T-helper 2 cell treated with Interferon-gamma antibody and Interleukin-4, amounts not matched to agents 100 ng/mL and 5 ng/mL, for 36 hours (primary cell): Measurements from ENCODE around the gene JAK1. TPM values are rescaled to one million over a fixed set of nuclear protein-coding genes. Genes with fewer than 3 reads are reported as not detected.
"Not testable (repeated sequence)": the region's sequence is repeated elsewhere in the genome, so short reads cannot be mapped to it uniquely, and the experiment has no call there.

Experiments
- intact Hi-C: fragments of 100-400 bp; cut with micrococcal nuclease; formaldehyde crosslinking; loops from one replicate; pipeline ENCODE4 v1.15.1; 2023
- total RNA-seq: library from RNA; stranded (reverse); gene quantifications from 2 replicates; pipeline ENCODE4 v1.2.3, GENCODE V29; 2022

Gene JAK1
- total RNA-seq = 156 and 165 TPM in 2 replicates

DNA sequence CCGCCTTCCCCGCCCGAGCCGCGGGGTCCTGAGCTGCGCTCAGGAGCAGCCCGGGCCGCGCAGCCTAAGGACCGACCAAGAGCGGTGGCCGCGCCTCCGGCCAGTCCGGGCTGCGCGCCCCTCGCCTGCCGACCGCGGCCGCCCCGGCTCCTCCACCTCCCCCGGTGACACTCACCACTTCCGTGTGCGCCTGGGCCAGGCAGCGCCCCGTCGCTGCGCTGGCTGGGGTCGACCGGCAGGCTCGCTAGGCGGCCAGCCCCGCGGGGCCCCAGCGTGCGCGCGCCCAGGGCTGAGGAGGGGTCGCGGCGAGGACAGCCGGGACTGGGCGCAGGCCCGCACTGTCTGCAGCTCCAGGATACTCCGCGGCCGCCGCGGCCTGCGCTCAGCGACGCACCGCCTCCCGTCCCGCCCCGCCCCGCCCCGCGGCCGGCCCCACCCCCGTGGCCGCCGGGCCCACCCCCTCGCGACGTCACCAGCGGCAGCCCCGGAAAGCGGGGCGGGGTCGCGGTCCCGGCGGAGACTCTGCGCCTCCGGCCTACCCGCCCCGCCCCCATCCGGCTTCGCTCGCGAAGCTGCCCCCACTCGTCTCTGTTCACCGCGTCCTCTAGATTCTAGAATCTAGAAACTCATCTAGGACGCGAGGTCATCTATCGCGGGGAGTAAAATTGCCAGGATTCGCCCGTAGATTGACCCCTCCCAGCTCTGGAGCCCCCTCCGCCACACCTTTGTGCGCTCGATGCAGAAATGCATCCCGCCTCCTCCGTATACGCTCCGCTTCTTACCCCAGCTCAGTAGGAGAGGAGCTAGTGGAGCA is at the start of gene JAK1:
TSS of gene JAK1 (minus strand) at position 392 of the 814 bp plus-strand sequence. CDS start 80,285 bp downstream, outside the sequence.
- intact Hi-C loops = loop anchor here (1.0 to 10.0 kb wide), 7 partner anchors 36 to 1958 kb away; partner anchors contain the start of genes AK4, DNAI4, LEPR and LEPROT

DNA sequence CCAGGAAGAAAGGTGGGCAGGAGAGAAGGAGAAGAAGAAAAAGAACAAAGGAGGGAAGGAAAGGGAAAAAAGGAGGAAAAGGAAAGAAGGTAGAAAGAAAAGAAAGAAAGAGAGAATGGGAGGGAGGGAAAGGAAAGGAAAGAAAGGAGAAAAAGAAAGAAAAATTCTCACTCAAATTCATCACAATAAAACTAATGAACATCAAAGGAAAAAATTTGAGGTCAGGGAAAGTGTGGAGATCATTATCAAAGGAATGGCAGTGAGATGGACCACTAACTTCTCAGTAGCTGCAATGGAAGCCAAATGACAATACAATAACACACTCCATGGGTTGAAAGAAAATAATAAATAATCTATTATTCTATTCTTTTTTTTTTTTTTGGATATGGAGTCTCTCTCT is 48.0 kb upstream of the JAK1 start:
- intact Hi-C loops = no loop called here

DNA sequence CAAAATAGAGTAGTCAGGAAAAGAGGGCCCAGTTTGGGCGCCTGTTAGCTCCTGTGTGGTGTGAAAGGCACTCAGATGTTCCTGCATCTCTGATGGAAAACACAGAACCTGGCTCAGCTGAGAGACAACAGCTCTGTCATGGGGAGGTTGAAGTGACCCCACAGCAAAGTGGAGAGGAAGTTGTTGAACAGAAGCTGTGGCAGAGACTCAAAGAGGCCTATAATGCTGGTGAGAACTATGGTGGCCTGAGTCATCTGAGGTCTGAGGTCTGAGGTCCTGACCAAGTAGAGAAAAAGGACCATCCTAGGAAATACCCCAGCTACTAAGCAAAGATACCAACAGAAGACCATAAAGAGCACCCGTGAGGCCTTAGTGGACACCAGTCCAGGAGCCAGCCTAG is 45.6 kb upstream of the JAK1 start:
- intact Hi-C loops = no loop called here

DNA sequence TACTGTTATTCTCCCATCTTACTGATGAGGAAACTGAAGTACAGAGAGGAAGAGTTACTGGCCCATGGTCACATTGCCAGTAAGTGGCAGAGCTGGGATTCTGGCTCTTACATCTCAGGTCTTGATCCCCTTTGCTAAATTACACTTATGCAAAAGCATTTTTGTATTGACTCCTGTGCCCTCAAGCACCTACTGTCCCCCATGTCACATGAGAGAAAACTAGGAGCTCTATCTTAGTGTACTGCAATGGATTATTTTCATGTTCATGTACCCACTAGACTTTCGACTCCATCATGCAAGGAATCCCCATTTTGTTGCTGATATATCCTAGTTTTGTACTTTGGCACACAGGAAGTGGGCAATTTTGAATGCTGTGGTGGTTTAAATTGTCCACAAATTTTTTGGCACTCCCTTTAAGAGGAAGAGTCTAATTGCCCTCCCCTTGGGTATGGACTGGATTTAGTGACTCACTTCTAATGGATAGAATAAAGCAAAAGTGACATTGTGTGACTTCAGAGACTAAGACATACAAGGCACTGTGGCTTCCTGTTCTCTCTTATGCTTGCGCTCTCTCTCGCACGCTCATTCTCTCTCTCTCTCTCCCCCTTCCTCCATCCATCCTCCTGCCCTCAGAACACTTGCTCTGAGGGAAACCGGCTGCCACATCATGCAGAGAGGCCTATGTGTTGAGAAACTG is 43.5 kb upstream of the JAK1 start:
- intact Hi-C loops = no loop called here

DNA sequence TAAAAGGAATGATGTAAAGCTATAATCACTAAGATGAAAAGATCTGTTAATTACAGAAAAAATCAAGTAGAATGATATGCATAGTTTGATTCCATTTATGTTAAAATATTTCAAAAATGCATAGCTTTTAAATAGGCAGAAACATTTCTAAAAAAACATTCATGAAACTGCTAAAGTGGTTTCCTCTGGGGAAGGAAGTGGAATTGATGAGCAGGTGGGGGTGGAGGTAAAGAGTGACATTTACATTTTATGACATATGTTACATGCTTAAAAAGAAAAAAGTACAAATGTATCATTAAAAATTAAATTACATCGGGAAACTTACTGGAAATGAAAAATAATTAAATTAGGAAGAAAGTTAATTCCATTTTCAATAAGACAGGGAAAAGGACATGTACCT is 42.8 kb upstream of the JAK1 start:
- intact Hi-C loops = no loop called here

DNA sequence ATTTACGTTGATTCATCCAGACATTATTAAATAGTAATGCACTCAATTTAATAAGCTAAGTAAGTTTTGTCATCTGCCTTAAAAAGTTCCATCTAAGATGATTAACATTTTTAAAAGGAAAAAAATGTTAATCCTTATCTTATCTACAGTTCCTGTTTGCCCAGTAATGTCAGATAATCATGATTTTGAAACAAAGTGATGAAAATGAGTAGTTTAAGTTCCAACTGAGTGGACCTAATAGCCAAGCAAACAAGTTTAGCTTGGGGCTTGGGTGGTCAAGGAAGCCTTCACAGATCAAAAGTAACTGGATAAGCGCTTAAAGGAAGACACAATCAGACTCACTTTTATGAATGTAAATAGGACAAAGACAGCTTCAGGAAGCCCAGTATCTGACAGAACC is 40.5 kb upstream of the JAK1 start:
- intact Hi-C loops = no loop called here

DNA sequence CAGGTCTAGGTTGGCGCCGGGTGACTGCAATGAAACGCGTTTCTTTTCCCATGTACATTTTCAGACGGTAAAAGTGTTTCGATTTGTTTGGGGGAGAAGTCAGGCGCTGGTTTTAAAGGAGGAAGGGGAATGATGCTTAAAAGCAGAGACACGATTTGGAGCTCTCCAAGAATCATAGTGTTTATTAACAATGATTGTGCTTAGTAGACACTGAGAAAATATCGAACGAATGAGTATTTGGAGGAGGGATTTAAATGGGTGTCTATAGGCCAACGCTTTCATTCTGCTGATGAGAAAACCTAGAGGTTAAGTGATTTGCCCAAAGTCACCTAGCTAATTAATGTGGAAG is 36.9 kb upstream of the JAK1 start:
- intact Hi-C loops = loop anchor here (5.0 kb wide), 1 partner anchor 64 kb away; no protein-coding TSS in a partner anchor

DNA sequence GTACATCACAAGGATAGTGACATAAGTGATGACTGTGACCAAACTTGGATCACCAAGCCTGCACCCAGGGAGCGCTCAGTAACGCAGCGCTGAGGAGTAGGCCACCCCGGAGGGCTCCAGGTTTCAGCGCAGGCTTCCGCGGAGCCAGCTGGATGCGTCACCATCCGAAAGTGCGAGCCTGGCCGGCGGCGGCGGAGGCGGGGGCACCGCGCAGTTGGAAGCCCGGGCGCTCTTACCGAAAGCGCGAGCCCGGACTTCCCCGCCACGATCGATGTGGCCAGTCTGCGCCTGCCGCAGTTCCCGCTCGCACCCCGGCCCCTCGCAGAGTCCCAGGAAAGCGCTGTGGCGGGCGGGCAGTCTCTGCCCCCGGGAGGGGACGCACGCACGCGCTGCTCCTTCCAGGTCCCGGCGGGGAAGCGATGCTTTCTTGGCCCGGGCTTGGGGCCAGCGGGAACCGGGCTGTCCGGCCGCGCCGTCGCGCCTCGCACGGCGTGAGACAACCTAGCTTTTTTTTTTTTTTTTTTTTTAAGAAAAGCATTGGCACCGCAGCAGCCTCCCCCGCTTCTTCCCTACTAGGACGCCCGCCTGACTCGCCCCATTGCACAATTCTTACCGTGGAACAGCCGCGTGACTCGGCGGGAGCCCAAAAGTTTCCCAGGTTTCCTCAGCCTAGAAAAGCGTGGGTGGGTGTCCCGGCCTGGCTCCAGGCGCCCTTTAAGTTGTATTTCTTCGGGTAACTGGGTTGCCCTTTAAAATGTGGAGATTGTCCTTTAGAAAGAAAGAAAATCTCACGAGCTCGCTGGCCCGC is 36.4 kb upstream of the JAK1 start:
- intact Hi-C loops = loop anchor here (1.0 to 5.0 kb wide), 2 partner anchors 36 to 65 kb away; partner anchors contain the start of gene JAK1

DNA sequence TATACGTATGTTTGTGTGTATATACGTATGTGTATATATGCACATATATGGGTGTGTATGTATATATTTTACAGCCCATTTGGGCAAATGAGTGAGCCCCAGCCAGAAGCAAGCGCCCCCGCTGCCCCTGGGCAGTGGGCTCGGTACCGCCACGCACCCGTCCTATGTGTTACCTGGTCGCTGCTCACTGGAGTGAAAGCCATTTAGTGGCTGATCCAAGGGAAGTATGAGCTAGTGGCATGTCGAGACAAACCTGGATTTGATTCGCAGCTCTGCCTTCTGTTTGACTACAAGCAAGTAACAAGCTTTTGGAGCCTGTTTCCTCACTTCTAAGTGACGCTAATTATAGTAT is 35.8 kb upstream of the JAK1 start:
- intact Hi-C loops = loop anchor here (1.0 to 5.0 kb wide), 2 partner anchors 36 to 65 kb away; partner anchors contain the start of gene JAK1

DNA sequence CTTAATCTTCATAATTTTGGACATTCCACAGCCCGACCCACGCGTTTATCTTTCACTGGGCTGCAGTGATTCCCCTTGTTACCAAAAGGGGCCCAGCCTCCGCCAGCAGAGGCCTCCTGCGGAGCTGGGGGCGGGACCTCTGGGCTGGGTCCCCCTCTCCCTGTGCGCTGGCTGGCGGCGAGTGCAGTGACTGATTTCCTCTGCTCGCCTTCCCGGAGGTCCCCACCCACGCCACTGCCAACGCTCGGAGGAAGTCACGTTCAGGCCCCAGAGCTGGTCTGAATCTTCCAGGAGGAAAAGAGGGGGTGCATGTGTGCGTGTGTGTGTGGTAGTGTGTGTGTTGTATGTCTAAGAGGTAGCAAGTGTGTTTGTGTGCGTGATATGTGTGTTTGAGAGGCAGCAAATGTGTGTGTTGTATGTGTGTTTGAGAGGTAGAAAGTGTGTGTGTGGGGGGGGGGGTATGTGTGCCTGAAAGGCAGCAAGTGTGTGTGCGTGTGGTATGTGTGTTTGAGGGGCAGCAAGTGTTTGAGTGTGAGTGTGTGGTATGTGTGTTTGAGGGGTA is 35.0 kb upstream of the JAK1 start:
- intact Hi-C loops = loop anchor here (5.0 kb wide), 1 partner anchor 66 kb away; no protein-coding TSS in a partner anchor

DNA sequence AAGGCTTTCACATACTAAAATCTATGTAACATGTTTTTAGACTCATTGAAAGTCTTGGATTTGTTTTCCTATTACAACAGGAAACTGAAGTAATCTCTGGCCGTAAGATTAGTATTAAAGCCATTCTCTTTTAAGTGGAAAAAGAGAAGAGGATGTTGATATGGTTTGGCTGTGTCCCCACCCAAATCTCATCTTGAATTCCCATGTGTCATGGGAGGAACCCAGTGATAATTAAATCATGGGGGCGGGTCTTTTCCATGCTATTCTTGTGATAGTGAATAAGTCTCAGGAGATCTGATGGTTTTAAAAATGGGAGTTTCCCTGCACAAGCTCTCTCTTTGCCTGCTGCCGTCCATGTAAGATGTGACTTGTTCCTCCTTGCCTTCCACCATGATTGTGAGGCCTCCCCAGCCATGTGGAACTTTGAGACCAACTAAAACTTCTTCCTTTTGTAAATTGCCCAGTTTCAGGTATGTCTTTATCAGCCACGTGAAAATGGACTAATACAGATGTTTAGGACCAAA is 32.1 kb upstream of the JAK1 start:
- intact Hi-C loops = not testable (repeated sequence)

DNA sequence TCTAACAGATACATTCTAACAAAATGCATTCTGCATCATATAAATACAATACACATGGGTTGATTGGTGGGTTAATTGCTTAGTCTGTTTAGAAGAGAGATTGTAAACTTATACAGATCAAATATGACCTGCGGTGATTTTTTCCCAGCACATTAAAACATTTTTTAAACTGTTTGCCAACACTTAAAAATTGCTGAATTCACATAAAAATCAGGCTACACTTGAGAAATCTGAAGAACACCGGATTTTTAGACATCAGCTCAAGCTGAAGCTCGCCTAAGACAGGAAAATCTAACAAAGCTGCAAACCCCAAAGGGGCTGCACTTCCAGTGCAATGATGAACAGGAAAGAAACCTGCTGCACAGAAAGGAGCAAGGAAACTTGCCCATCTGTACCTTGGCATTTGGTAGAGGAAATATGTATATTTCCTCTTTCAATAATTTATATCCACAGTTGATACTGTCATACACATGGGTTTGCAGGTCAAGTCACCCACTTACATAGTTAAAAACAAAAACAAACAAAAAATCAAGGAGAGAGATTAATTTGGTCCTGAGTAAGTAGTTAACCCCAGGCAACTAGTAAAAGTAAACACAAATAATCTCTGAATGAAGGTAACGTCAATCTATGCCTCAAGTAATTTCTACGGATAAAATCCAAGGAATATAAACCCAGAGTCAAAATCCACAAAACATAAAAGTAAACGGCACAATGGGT is 30.4 kb upstream of the JAK1 start:
- intact Hi-C loops = no loop called here

DNA sequence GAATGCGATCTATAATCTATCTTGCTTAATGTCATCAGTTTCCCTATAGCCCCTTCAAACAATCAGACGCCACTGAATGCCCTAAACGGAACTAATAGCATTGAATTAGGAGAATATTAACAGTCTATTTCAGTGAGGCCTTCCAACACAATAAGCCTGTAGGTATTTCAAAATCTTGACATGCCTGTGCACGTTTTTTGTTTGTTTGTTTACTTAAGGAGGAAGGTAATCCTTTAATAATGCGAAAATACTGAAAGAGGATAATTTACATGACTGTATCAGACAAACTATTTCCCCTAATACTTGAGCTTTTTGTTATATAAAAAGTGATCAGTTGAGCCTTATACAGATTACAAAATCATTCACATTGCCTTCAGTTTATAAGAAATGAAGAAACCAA is 29.0 kb upstream of the JAK1 start:
- intact Hi-C loops = no loop called here

DNA sequence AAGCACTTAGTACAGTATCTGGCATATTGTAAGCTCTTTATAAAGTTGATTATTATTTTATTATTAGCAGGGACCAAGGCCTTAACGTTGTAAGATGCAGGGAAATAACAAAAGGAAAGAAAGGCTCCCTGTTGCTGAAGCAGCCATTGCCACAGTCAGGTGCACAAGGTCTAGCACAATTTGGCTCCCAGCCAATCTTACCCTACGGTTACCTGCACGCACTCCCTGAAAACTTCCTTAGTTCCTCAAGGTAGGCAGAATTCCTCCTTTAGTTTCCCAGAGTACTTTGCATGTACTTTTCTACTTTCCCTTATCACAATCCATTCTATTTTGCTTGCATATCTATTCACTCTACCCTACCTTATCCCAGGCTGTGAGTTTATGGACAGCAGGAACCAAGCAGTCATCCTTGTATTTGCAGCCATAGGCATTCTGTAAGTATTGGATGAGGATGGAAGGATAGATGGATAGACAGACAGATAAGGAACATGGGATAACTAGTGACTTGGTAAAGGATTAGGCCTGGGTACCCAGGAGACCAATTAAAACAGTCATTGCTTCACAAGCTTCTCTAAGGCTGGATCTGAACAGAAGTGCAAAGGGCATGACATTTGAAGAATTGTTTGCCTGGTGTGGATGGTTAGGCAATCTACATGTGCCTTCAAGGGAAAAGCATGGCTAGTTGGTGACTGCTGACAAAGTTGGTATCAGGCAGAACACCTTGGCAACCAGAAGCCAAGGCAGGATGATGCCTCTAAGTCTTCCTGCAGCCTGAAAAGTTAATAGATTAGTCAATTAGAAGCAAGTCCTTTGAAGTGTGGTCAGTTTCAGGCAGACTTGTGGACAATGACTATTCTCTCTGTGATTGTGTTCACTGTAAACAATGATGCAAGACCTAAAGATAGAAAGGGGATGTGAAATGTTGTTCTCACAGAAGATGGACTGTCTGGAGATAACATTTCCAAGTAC is 20.8 kb upstream of the JAK1 start:
- intact Hi-C loops = no loop called here

DNA sequence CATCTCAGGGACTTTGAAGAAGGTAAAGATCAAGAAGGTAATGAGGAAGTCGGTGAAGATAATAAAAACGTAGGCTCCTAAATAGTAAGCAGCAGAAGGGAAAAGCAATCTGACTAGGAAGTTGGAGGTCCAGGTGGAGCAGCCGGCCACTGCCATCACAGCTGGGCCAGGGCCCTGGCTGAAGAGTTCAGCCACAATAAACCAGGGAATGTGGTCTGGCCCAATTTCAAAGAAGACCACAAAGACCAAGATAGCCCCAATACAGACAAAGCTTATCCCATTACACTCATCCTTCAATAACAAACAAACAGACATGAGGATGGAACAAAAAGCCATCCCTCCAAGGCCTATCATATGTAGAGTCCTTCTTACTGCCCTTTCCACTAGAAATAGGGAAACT is 18.4 kb upstream of the JAK1 start:
- intact Hi-C loops = no loop called here

DNA sequence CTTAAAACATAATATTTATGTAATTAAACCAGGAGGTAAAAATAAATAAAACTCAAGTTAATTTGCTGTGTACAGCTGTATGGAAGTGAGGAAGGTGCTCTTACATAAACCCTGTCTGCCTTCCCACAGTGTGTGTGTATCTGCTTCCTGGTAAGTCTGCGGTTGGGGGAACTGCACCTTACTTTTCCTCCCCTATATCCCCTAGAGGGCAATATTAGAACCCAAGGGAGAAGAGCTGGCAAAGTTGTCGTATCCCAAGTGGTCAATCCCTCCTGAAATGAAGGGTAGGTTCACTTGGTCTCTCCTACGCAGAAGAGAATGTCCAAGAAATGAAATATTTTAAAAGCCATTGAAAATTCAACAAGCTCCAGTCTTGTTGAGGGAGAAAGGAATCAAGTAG is 17.8 kb upstream of the JAK1 start:
- intact Hi-C loops = no loop called here

DNA sequence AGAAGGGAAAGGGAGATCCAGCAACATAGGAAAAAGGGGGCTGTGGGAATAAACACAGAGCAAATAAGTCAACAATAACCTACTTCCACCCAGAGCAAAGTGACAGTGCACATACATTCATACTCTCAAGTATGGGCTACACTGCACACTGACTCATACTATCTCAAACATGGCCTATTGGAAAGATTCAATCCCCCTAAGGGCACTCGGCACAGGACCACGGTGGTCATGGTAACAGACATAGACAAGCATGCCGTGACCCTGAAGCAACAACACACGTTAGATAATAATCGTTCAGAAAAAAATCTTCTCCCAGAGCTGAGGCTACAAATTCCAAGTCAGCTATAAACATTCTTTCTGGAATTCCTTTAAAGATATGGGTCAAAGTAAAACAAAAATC is 16.8 kb upstream of the JAK1 start:
- intact Hi-C loops = no loop called here

DNA sequence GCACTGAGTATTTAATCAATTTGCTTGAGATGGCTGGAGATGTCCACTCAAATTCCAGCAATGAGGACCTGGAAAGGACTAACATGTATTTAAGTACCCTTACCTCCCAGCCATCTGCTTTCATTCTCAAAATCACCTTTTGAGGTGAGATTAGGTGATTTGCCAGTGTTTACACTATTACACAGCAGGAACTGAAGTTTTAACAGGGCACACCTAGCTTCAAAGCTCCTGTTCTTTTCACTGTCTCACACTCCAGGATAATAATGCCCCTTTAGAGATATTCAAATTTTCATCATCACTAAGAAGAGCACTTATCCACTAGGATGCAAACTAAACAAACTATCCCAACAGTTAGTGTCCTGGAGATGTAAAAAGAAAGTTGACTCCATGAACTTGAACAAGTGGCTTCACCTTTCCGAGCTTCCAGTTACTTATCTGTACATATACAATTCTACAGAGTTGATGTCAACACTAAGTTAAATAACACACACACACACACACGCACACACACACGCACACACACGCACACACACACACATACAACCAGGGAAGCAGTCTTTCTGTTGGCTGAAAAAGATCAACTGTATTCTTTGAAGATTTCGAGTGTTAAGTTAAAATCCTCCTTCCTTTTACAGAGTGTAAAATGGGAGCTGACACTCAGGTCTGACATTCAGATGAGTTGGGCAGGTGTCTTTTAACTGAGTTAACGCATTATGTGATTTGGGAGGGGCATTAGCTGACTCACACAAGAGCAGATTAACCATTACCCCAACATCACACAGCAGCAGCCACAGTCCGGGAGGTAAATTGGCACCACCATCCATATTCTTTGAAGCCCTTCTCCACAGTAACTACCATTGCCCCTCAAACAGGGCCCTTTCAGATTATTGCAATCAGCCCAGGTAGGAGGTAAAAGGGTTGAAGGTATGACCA is 15.5 kb upstream of the JAK1 start:
- intact Hi-C loops = no loop called here
